CD4-positive, alpha-beta memory T cell (primary cell): Measurements from ENCODE around the gene CLSTN3. TPM values are rescaled to one million over a fixed set of nuclear protein-coding genes. Genes with fewer than 3 reads are reported as not detected.

Experiments used
- CTCF ChIA-PET: fragments of 350-600 bp; sonication (Branson Sonifier 250); formaldehyde crosslinking; loops from one replicate; lab custom pipeline; 2021; ENCODE audit warnings: inconsistent platforms; ENCODE audit not compliant: partially characterized antibody; lab: Charles Lee
- POLR2A ChIA-PET: fragments of 350-600 bp; sonication (Branson Sonifier 250); formaldehyde crosslinking; loops from one replicate; lab custom pipeline; 2021; ENCODE audit not compliant: partially characterized antibody; lab: Charles Lee
- DNase-seq, 5 donors: peaks; one replicate each; pipeline versions ENCODE4 v3.0.0 to v3.0.0-alpha.2; 2020 to 2022; ENCODE audit warnings: mixed read lengths in 1 of 5
- H3K27ac ChIP-seq: one replicate; pipeline ENCODE4 v1.7.0; 2013; ENCODE audit warnings: low read depth, low read length
- H3K27me3 ChIP-seq: 2 replicates; pipeline ENCODE4 v1.7.0; 2013; ENCODE audit warnings: mild to moderate bottlenecking, low read length, moderate library complexity; ENCODE audit not compliant: insufficient read depth
- H3K36me3 ChIP-seq: 2 replicates; pipeline ENCODE4 v1.7.0; 2013; ENCODE audit warnings: mild to moderate bottlenecking, low read length, moderate library complexity; ENCODE audit not compliant: insufficient read depth
- H3K4me1 ChIP-seq: 2 replicates; pipeline ENCODE4 v1.7.0; 2013; ENCODE audit warnings: mild to moderate bottlenecking, low read length, moderate library complexity; ENCODE audit not compliant: insufficient read depth
- H3K4me3 ChIP-seq, 2 donors: one replicate each; pipeline ENCODE4 v1.7.0; 2013; ENCODE audit warnings: low read length in 2 of 2, mild to moderate bottlenecking in 1 of 2
- H3K9me3 ChIP-seq, 2 donors: one replicate each; pipeline ENCODE4 v1.7.0; 2013; ENCODE audit warnings: low read length in 2 of 2, control low read depth in 1 of 2; ENCODE audit not compliant: control insufficient read depth in 1 of 2
- H3K27ac Mint-ChIP-seq, 7 donors: one replicate each; pipeline ENCODE4 v1.8.0; 2020 to 2021; ENCODE audit warnings: mixed read lengths in 7 of 7, mild to moderate bottlenecking in 6 of 7, inconsistent platforms in 3 of 7, moderate library complexity in 3 of 7
- H3K27me3 Mint-ChIP-seq, 2 donors: one replicate each; pipeline ENCODE4 v1.8.0; 2020 to 2021; ENCODE audit warnings: mixed read lengths in 2 of 2
- H3K36me3 Mint-ChIP-seq, 2 donors: one replicate each; pipeline ENCODE4 v1.8.0; 2020 to 2021; ENCODE audit warnings: mixed read lengths in 2 of 2, inconsistent platforms in 1 of 2, mild to moderate bottlenecking in 1 of 2
- H3K4me1 Mint-ChIP-seq, 4 donors: one replicate each; pipeline ENCODE4 v1.8.0; 2020 to 2021; ENCODE audit warnings: mixed read lengths in 4 of 4, mild to moderate bottlenecking in 1 of 4
- H3K4me3 Mint-ChIP-seq, 8 donors: one replicate each; pipeline ENCODE4 v1.8.0; 2020 to 2021; ENCODE audit warnings: mixed read lengths in 8 of 8, mild to moderate bottlenecking in 7 of 8, moderate library complexity in 6 of 8, inconsistent platforms in 3 of 8
- H3K9me3 Mint-ChIP-seq, 8 donors: one replicate each; pipeline ENCODE4 v1.8.0; 2020 to 2021; ENCODE audit warnings: mixed read lengths in 8 of 8, mild to moderate bottlenecking in 5 of 8, inconsistent platforms in 3 of 8, moderate library complexity in 1 of 8
- intact Hi-C: fragments of 100-400 bp; cut with micrococcal nuclease; formaldehyde crosslinking; loops from one replicate; pipeline ENCODE4 v1.15.1; 2023
- polyA plus RNA-seq, 2 donors: library from polyadenylated mRNA; unstranded; fragments of 300-500 nt; fragmentation: Illumina TruSeq; gene quantifications; one replicate each; pipeline ENCODE4 v1.2.3, GENCODE V29; 2021
- total RNA-seq, 2 experiments: library from RNA; stranded (reverse); gene quantifications; one replicate each; pipeline ENCODE4 v1.2.3, GENCODE V29; 2021

CLSTN3 gene
- total and polyA plus RNA-seq, 4 experiments from 2014 or later = 6.7 to 58.5 (median 29.1) TPM

DNA sequence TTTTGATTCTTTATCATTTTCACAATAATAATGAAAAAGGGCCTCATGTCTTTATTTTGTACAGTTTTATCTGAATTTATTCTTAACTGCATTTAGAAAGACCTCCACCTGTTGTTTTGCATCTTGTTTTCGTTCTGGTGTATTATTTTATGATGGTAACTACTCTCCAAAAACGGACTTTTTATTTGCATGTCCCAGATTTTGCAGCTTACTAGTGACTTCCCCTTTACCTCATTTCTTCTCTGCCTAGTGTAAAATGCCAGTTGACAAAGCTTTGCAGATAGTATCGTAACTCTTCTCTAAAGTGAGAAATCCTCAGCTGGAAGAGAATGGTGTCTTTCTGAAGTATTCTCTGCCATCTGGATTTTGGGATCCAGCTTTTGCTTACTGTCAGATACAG lies 76.5 kb downstream of the CLSTN3 start:
- POLR2A ChIA-PET = no interaction called here

DNA sequence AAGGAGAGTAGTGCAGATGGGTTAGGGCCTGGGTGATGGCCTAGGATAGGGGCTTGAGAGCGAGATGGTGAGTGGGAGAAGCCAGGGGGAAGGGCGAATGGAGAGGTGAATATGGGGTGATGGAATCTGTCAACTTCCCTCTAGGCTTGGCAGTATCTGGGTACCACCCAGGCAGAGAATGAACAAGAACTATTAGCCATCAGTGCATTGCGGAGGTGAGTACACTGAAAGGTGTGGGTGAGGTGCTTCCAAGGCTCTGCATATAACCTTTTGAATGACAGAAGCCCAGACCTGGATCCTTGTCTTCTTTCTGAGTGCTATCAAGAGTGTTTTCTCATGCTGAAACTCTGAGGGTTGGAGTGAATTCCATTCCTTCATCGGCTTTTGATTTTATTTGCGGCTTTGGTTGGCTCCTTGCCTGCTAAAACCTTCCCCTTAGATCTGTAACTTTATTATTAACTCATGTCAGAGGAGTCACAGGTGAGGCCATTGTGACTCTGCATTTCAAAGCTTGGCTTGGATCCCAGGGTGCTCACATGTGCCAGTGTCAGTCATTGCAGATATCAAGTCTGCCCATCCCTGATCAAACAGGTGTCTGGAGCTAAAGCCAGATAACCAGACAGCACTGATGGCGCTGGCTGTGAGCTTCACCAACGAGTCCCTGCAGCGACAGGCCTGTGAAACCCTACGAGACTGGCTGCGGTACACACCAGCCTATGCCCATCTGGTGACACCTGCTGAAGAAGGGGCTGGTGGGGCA lies 77.9 kb downstream of the CLSTN3 start:
- Histone ChIP-seq H3K36me3 (peaks cover 34% of the 10 kb centered on the region), H3K27ac (no peak overlapping the region), H3K27me3 (no peaks in the 10 kb centered on the region), H3K4me3 (no peak overlapping the region), H3K4me1 (no peaks in the 10 kb centered on the region), H3K9me3 (no peaks in the 10 kb centered on the region)
- Mint-ChIP-seq H3K9me3 (peaks cover 2 to 21% (median 14%) of the 10 kb centered on the region in 8 donors), H3K27me3 (no peaks in the 10 kb centered on the region), H3K36me3 (peaks cover 83 to 88% of the 10 kb centered on the region in 2 donors), H3K27ac (peak overlapping the region in 1 of 7 donors; percentile 49), H3K4me1 (no peaks in the 10 kb centered on the region), H3K4me3 (no peak overlapping the region)
- intact Hi-C loops = no loop called here
- no peak for DNase-seq
- POLR2A ChIA-PET = no interaction called here
- CTCF ChIA-PET = interaction anchor here (1.1 kb wide), 1 partner anchor 11 kb away, joined by 3 read pairs; no protein-coding TSS in a partner anchor

More for the DNA sequence above, 76.5 kb downstream of the CLSTN3 start:
- H3K36me3 ChIP-seq = peaks cover 43% of the 10 kb centered on the region
- Mint-ChIP-seq H3K36me3 (peaks cover 90 to 93% of the 10 kb centered on the region in 2 donors), H3K9me3 (peaks cover 2 to 13% (median 9%) of the 10 kb centered on the region in 8 donors), H3K4me3 (no peak overlapping the region), H3K27me3 (no peaks in the 10 kb centered on the region), H3K4me1 (no peaks in the 10 kb centered on the region), H3K27ac (no peak overlapping the region)
- intact Hi-C loops = no loop called here
- CTCF ChIA-PET = interaction anchor here (1.1 to 1.2 kb wide), 2 partner anchors 13 kb away, joined by 3 read pairs; no protein-coding TSS in a partner anchor
- H3K4me1 ChIP-seq = no peaks in the 10 kb centered on the region
- no peak overlapping the region for H3K4me3 ChIP-seq
- no peaks in the 10 kb centered on the region for H3K27me3 ChIP-seq
- no peak for DNase-seq
- no peaks in the 10 kb centered on the region for H3K9me3 ChIP-seq
- H3K27ac ChIP-seq = no peak overlapping the region

Other genes with a start within 250 kb of the CLSTN3 start
- gene LRRC23, start 225.5 kb upstream of the CLSTN3 start, total RNA-seq = 1 to 10 TPM; 8.3 to 9.1 TPM
- gene LRRC23, start 225.5 kb upstream of the CLSTN3 start, polyA plus RNA-seq = 1 to 10 TPM; 4.1 to 4.2 TPM
- gene ENO2, start 215.8 kb upstream of the CLSTN3 start, total RNA-seq = 100 to 1,000 TPM; 187 to 190 TPM
- 10 to 100 TPM; 28.4 to 35.8 TPM for gene ENO2, start 215.8 kb upstream of the CLSTN3 start, polyA plus RNA-seq
- gene ATN1, start 202.4 kb upstream of the CLSTN3 start, total RNA-seq = 10 to 100 TPM; 32.2 to 33.0 TPM
- gene ATN1, start 202.4 kb upstream of the CLSTN3 start, polyA plus RNA-seq = 1 to 10 TPM in 1 of 2 donors, under 1 TPM in 1; 0.16 to 1.1 TPM
- not detected for gene RNU7-1, start 186.6 kb upstream of the CLSTN3 start, total RNA-seq
- gene RNU7-1, start 186.6 kb upstream of the CLSTN3 start, polyA plus RNA-seq = not detected
- gene C12orf57, start 186.3 kb upstream of the CLSTN3 start, total RNA-seq = 100 to 1,000 TPM; 423 to 425 TPM
- gene C12orf57, start 186.3 kb upstream of the CLSTN3 start, polyA plus RNA-seq = 100 to 1,000 TPM; 155 to 244 TPM
- gene PTPN6, start 179.0 kb upstream of the CLSTN3 start, total RNA-seq = 100 to 1,000 TPM; 189 to 199 TPM
- gene PTPN6, start 179.0 kb upstream of the CLSTN3 start, polyA plus RNA-seq = 100 to 1,000 TPM; 126 to 325 TPM
- gene PHB2, start 159.7 kb upstream of the CLSTN3 start, total RNA-seq = 100 to 1,000 TPM; 142 to 148 TPM
- 100 to 1,000 TPM; 102 to 114 TPM for gene PHB2, start 159.7 kb upstream of the CLSTN3 start, polyA plus RNA-seq
- 10 to 100 TPM; 68.6 to 70.8 TPM for gene EMG1, start 159.5 kb upstream of the CLSTN3 start, total RNA-seq
- 10 to 100 TPM; 68.8 to 69.8 TPM for gene EMG1, start 159.5 kb upstream of the CLSTN3 start, polyA plus RNA-seq
- gene LPCAT3, start 111.9 kb upstream of the CLSTN3 start, total RNA-seq = 10 to 100 TPM; 18.3 to 21.6 TPM
- 10 to 100 TPM; 25.3 to 33.8 TPM for gene LPCAT3, start 111.9 kb upstream of the CLSTN3 start, polyA plus RNA-seq
- 1 to 10 TPM; 1.3 to 2.6 TPM for gene C1S, start 69.7 kb upstream of the CLSTN3 start, total RNA-seq
- not detected for gene C1S, start 69.7 kb upstream of the CLSTN3 start, polyA plus RNA-seq
- gene C1R, start 37.9 kb upstream of the CLSTN3 start, total RNA-seq = 1 to 10 TPM in 1 of 2 experiments, under 1 TPM in 1; 0.86 to 2.3 TPM
- gene C1R, start 37.9 kb upstream of the CLSTN3 start, polyA plus RNA-seq = under 1 TPM; 0.44 to 0.53 TPM
- 10 to 100 TPM; 30.7 to 33.6 TPM for gene C1RL, start 21.2 kb upstream of the CLSTN3 start, total RNA-seq
- 1 to 10 TPM; 4.9 to 9.6 TPM for gene C1RL, start 21.2 kb upstream of the CLSTN3 start, polyA plus RNA-seq
- 1 to 10 TPM; 1.2 to 1.3 TPM for gene RBP5, start 1.5 kb upstream of the CLSTN3 start, total RNA-seq
- gene RBP5, start 1.5 kb upstream of the CLSTN3 start, polyA plus RNA-seq = not detected
- gene PEX5, start 59.3 kb downstream of the CLSTN3 start, total RNA-seq = 10 to 100 TPM; 27.7 to 28.9 TPM
- gene PEX5, start 59.3 kb downstream of the CLSTN3 start, polyA plus RNA-seq = 10 to 100 TPM; 10.8 to 15.2 TPM
- not detected for gene ACSM4, start 173.7 kb downstream of the CLSTN3 start, total RNA-seq
- gene ACSM4, start 173.7 kb downstream of the CLSTN3 start, polyA plus RNA-seq = not detected